GM18858 (cell line): ENCODE measurements around the gene ADNP.
"Not testable (repeated sequence)": the region's sequence is repeated elsewhere in the genome, so short reads cannot be mapped to it uniquely, and the experiment has no call there.

ENCODE experiments used
- ATAC-seq: cut with Tn5 transposase; IDR thresholded peaks from one replicate; pipeline ENCODE4 v1.9.1; 2021; ENCODE audit not compliant: unreplicated experiment

Gene ADNP

DNA sequence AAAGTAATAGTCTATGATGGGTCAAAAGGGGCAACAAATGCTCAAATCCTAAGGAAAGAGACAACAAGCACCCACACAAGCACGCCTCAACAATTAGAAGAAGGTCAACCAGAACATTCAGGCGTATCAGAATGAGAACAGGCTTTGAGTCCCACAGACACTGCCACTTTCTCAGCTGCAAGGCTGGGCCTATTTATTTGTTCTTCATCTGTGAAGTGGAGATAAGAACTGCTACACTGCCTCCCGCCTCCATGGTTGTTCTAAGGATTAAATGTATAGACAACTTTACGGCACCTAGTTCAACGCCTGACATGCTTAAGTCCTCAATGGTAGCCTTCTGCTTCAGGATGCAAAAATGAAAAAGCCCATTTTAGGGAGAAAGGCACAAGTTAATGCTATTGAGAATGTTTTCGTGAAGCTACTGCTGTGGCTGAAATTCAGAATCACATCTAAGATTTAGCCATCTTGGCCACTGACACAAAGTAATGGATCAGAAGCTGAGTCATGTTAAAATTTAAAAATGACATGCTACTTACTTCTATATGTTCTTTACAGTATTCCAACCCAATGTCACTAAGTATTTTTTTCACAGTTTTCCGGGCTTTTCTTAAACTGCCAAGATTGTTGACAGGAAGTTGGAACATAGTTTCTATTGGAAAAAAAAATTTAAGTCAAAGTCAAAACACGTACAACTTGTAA lies 27.7 kb downstream of the ADNP start:
- ATAC-seq: no peak

- no peak for ATAC-seq
These were observed 29.9 kb downstream of the ADNP start for GRCh38 chr20:50901301-50901700.

- no peak for ATAC-seq
These were observed 31.0 kb downstream of the ADNP start for GRCh38 chr20:50900261-50900660.

DNA sequence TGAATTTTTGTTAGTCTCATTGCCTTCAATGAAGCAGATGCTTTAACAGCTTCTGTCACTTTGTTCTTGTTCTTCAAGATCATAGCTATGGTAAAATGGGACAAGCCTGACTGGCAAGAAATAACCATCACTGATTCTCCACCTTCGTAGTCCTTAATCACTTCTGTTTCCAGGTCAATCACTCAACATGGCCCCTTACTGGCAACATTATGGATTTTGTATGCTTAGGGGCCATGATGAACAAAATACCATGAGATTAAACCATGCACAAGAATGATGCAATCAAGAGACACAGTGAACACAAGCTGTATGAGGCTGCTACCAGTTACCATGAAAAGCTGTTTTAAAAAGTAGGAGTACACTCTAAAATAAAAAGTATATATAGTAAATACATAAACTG lies 32.8 kb downstream of the ADNP start:
- ATAC-seq: no peak

DNA sequence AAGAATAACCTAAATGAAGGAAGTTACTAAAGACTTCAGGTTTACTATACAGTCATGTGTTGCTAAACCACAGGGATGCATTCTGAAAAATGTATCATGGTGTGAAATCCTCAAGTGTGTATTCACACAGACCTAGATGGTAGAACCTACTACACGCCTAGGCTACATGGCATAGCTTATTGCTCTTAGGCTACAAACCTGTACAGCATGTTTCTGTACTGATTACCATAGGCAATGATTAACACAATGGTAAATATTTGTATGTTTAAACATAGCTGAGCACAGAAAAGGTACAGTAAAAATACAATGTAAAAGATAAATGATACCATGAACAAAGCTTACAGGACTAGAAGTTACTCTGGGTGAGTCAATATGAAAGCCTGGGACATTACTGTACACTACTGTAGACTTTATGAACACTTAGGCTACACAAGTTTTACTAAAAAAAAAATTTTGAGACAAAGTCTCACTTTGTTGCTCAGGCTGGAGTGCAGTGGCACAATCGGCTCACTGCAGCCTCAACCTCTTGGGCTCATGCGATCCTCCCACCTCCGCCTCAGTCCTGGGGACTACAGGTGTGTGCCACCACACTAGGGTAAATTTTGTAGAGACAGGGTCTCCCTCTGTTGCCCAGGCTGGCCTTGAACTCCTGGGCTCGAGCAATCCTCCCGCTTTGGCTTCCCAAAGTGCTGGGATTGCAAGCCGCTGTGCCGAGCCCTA lies 36.0 kb downstream of the ADNP start:
- no peak for ATAC-seq

GRCh38 chr20:50893620-50894019 lies 37.6 kb downstream of the ADNP start:
- ATAC-seq: no peak

DNA sequence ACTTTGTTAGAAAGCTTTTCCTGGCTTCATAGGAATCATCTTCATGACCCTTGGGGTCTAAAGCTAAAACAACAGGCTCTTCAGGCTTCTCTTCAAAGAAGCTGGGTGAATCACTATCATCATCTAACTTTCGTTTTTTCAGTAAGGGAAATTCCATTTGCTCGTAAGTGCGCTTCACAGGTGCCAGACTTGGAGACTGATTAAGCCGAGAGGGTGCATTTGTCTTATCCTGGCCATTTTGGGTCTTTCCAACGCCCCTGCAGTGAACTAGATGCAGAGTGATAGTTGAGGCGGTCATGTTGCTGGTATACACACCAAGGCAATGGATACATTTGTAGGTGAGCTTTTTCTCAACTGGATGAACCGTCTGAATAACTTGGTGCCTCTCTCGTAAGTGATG lies 38.8 kb downstream of the ADNP start:
- no peak for ATAC-seq

DNA sequence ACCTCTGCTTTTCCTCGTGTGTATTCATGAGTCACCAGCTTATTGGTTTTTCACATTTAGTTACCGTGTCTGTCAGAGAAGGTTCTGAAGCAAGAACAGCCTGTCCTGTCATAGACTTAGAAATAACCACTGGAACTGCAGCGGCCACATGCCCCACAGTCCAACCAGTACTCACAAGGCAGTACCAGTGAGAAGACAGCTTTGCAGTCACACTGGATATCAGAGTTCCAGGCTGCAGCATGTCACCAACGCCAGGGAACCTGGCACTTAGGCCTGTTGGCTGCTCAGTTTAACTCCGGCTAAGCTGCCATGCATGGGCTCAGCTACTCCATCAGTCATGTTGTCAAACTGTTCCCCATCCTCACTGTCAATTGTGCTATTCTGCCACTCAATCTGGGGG lies 40.1 kb downstream of the ADNP start:
- no peak for ATAC-seq

- no peak for ATAC-seq
These were observed 43.7 kb downstream of the ADNP start for GRCh38 chr20:50887576-50887975.

DNA sequence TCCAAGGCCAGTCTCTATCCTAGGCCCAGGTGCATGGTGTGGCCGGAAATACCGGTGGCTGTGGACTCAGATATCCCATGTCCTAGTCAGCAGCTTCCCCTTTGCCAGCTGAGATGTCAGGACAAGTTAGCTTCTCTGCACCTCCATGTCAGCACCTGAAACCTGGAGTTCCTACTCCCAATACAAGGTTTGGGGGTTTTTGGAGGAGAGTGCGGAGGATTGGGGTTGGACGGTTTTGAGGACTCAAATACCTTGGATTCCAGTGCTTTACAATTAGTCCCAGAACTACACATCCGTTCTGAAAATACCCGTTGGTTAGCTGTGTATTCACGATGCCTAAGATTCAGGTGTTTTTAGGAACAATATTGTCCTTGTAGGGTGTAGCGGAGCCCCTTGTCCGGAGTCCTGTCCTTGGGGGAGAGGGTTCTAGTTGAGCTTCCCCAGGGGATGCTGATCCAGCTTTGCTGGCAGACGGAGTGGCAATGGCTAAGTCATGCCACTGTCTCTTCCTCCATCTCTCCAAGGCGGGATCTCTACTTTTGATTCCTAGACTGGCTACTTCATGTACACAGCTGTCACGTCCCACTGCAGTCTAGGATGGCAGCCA lies 45.0 kb downstream of the ADNP start:
- ATAC-seq: no peak

- ATAC-seq: no peak
These were observed 45.5 kb downstream of the ADNP start for GRCh38 chr20:50885781-50886180.

DNA sequence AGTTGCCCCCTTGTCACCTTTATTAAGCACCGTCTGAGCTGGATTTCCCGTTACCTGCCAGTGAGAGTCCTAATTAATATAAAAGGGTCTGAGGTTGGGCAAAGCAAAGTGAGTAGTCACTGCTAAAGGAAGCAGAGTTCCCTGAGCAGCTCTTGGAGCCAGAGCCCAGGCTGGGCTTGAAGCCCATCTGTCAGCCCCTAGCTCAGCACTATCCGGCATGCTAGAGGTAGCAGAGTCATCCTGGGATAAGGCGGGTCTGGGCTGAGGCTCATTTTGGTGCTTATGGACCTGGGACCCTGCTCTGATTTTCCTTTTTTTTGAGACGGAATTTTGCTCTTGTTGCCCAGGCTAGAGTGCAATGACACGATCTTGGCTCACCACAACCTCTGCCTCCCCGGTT lies 46.2 kb downstream of the ADNP start:
- ATAC-seq: no peak

- ATAC-seq: no peak
These were observed 47.4 kb downstream of the ADNP start for GRCh38 chr20:50883856-50884255.

- ATAC-seq: not testable (repeated sequence)
These were observed 49.3 kb downstream of the ADNP start for GRCh38 chr20:50881759-50882424.

GRCh38 chr20:50879649-50880550 lies 51.3 kb downstream of the ADNP start:
- no peak for ATAC-seq

DNA sequence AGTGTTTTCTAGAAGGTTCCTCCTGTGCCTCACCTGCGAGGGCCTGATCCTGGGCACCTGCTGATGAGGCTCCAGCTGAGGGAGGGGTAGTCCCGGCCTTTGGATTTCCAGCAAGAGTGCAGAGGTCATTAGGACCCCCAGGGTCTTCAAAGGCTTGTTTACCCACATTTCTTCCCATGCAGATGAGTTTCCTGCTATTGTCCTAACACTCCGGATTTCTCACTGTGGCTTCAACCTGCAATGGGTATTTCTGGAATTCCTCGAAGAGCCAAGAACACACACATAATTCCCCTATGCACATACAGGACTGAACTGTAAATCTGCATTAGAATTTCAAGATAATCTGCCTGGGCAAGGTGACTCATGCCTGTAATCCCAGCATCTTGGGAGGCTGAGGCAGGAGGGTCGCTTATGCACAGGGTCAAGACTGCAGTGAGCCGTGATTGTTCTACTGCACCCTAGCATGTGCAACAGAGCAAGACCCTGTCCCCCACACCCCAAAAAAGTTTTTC lies 53.9 kb downstream of the ADNP start:
- ATAC-seq: no peak

DNA sequence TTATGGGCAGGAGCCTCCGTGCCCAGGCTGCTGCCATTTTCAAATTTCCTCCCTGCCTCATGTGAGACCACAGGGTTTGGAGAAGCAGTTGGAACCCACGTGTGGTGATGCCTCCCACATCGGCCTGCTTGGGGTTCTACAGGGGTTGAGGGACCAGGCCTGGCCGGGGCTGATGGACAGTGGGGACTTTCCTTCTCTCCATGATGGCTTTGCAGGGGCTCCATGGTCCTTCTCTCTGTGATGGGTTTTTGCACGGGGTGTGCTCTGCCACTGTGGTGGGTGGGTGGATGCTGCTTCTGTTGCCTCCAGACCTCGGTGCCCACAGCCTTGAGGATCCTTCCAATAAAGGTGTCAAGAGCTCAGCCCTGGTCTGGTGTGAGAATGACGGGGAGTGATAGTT lies 54.4 kb downstream of the ADNP start:
- no peak for ATAC-seq

DNA sequence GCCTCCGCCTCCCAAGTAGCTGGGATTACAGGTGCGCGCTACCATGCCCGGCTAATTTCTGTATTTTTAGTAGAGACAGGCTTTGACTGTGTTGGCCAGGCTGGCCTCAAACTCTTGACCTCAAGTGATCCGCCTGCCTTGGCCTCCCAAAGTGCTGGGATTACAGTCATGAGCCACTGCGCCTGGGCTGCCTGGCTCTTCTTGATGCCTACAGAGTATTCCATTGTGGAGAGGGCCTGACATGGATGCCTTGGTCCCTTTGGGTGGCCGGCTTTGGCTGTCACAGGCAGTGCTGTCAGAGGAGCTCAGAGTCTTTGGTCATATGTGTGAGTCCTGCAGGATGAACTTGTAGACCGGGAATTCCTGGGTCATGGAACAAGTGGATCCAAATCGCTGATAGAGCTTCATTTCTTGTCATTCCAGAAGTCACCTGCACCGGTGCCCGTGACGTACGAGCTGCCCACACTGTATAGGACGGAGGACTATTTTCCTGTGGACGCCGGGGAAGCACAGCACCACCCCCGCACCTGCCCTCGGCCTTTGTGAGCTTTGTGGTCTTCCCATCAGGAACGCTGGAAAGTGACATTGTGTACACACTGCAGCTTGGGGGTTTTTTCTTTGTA lies 55.1 kb downstream of the ADNP start:
- ATAC-seq: no peak

- ATAC-seq: no peak
These were observed 56.2 kb downstream of the ADNP start for GRCh38 chr20:50874758-50875665.
